ENCODE data around the gene TCEAL4. TPM values are rescaled to one million over a fixed set of nuclear protein-coding genes. Genes with fewer than 3 reads are reported as not detected.

Gene TCEAL4
- total and polyA plus RNA-seq, 4 donors, result 6.3 to 50.5 (median 36.7) TPM

GRCh38 chrX:103565752-103566151 is 19.6 kb upstream of the TCEAL4 start (continued):
- TF ChIP-seq SP1 (IDR thresholded peaks at IDR 0.05) (no peak), RXRA (IDR thresholded peaks at IDR 0.05) (no peak), MAX (IDR thresholded peaks at IDR 0.05) (no peak), YY1 (IDR thresholded peaks at IDR 0.05) (no peak)

GRCh38 chrX:103571121-103571520 is 14.2 kb upstream of the TCEAL4 start:
- no peaks in the 10 kb centered on the region for H3K36me3 ChIP-seq (ENCODE audit: control insufficient read depth in 4 of 4, insufficient read depth in 3 of 4, low read depth in 1 of 4, low read length in 3 of 4)
- H3K27me3 ChIP-seq (ENCODE audit: control insufficient read depth in 4 of 4, insufficient read depth in 4 of 4, low read length in 3 of 4), result no peaks in the 10 kb centered on the region
- 94% methylated on average over 6 of the region's 6 CpGs for WGBS
- TF ChIP-seq CTCF (IDR thresholded peaks at IDR 0.05; ENCODE audit: low read depth, low read length, missing input control) (no peak), EGR1 (IDR thresholded peaks at IDR 0.05; ENCODE audit: low read depth in 2 of 2) (no peak), MAX (IDR thresholded peaks at IDR 0.05) (no peak), ATF3 (IDR thresholded peaks at IDR 0.05) (no peak), NR2F2 (IDR thresholded peaks at IDR 0.05) (no peak), GABPA (IDR thresholded peaks at IDR 0.05 in 1 of 2, conservative IDR thresholded peaks at IDR 0.05 in 1 of 2) (no peak)
- no peaks in the 10 kb centered on the region for H3K4me1 ChIP-seq (ENCODE audit: control insufficient read depth in 4 of 4, insufficient read depth in 4 of 4, low read length in 3 of 4)
- DNase-seq (ENCODE audit: low spot score), result no peak
- no peak overlapping the region for H3K4me3 ChIP-seq (ENCODE audit: low read depth in 1 of 3, low read length in 3 of 3)
- no peak overlapping the region for H3K27ac ChIP-seq (ENCODE audit: low read depth in 1 of 2, low read length in 2 of 2)
- H3K9me3 ChIP-seq (ENCODE audit: control insufficient read depth in 4 of 4, low read length in 3 of 4), result no peaks in the 10 kb centered on the region
- no peak overlapping the region for H3K9ac ChIP-seq (ENCODE audit: low read depth in 1 of 2, low read length in 2 of 2)

- no peak overlapping the region for H3K4me3 ChIP-seq (ENCODE audit: low read depth in 1 of 3, low read length in 3 of 3)
- H3K27me3 ChIP-seq (ENCODE audit: control insufficient read depth in 4 of 4, insufficient read depth in 4 of 4, low read length in 3 of 4), result no peaks in the 10 kb centered on the region
- WGBS, result 92% methylated on average over 4 of the region's 4 CpGs
- no peak overlapping the region for H3K9ac ChIP-seq (ENCODE audit: low read depth in 1 of 2, low read length in 2 of 2)
- H3K36me3 ChIP-seq (ENCODE audit: control insufficient read depth in 4 of 4, insufficient read depth in 3 of 4, low read depth in 1 of 4, low read length in 3 of 4), result no peaks in the 10 kb centered on the region
- TF ChIP-seq MAX (IDR thresholded peaks at IDR 0.05) (no peak), TAF1 (conservative IDR thresholded peaks at IDR 0.05) (no peak), EGR1 (IDR thresholded peaks at IDR 0.05; ENCODE audit: low read depth in 2 of 2) (no peak), YY1 (IDR thresholded peaks at IDR 0.05) (no peak), HNF4A (conservative IDR thresholded peaks at IDR 0.05) (no peak), GABPA (IDR thresholded peaks at IDR 0.05 in 1 of 2, conservative IDR thresholded peaks at IDR 0.05 in 1 of 2) (no peak), REST (IDR thresholded peaks at IDR 0.05) (no peak), JUND (IDR thresholded peaks at IDR 0.05) (no peak), ZBTB33 (IDR thresholded peaks at IDR 0.05) (no peak)
- H3K27ac ChIP-seq (ENCODE audit: low read depth in 1 of 2, low read length in 2 of 2), result no peak overlapping the region
- H3K4me1 ChIP-seq (ENCODE audit: control insufficient read depth in 4 of 4, insufficient read depth in 4 of 4, low read length in 3 of 4), result no peaks in the 10 kb centered on the region
- H3K9me3 ChIP-seq (ENCODE audit: control insufficient read depth in 4 of 4, low read length in 3 of 4), result no peaks in the 10 kb centered on the region
- no peak for DNase-seq (ENCODE audit: low spot score)
These were observed 13.6 kb upstream of the TCEAL4 start for GRCh38 chrX:103571726-103572125.

Data from liver (tissue), 9 donors.